Measurements from ENCODE around the gene KCNQ2.

KCNQ2 gene

DNA sequence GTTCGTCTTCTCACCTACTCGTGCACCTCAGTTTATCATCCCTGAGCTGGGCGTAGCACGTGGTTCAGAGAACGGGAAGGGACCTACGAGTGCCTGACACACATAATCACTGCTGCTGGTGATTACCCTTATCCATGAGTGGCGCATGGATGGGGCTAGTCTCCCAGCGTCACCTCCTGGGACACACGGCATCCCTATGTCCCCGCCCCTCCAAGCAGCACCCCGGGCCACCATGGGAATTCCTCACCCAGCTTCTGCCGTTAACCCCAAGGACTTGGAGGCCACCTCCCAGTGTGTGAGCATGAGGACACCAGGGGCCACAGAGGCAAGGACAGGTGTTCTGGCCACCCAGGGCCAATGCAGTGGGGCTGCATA, 121.1 kb downstream of the KCNQ2 start:
- TF ChIP-seq, protein P1, sequence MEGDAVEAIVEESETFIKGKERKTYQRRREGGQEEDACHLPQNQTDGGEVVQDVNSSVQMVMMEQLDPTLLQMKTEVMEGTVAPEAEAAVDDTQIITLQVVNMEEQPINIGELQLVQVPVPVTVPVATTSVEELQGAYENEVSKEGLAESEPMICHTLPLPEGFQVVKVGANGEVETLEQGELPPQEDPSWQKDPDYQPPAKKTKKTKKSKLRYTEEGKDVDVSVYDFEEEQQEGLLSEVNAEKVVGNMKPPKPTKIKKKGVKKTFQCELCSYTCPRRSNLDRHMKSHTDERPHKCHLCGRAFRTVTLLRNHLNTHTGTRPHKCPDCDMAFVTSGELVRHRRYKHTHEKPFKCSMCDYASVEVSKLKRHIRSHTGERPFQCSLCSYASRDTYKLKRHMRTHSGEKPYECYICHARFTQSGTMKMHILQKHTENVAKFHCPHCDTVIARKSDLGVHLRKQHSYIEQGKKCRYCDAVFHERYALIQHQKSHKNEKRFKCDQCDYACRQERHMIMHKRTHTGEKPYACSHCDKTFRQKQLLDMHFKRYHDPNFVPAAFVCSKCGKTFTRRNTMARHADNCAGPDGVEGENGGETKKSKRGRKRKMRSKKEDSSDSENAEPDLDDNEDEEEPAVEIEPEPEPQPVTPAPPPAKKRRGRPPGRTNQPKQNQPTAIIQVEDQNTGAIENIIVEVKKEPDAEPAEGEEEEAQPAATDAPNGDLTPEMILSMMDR (conservative IDR thresholded peaks at IDR 0.05; ENCODE audit: control insufficient read depth, insufficient read depth, low read depth, low read length): no peak
- no peak overlapping the region for H3K4me3 ChIP-seq (ENCODE audit: control insufficient read depth, low read depth, low read length)
- no peak for DNase-seq (ENCODE audit: low read depth)

DNA sequence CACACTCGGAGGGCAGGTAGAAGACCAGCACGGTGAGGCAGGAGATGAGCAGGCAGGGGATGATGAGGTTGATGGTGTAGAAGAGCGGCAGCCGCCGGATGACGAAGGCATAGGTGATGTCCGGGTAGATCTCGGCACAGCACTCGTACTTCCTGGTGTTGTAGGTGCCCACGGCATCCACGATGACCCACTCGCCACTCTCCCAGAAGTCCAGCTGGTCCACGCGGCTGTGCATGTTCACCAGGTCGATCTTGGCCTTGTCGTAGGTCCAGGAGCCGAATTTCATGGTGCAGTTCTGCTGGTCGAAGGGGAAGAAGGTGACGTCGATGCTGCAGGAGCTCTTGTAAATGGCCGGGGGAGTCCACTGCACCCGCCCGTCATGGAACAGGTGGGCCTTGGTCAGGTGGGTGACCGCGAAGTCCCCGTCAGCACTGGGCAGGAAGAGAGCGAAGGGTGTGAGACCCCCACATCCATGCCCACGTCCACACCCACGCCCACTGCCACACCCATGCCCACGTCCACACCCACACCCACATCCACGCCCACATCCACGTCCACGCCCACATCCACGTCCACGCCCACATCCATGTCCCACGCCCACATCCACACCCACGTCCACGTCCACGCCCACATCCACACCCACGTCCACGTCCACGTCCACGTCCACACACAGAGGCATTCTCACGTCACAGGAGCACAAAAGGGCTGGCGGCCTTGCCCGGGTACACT, 121.7 kb downstream of the KCNQ2 start:
- TF ChIP-seq, protein P1 (conservative IDR thresholded peaks at IDR 0.05; ENCODE audit: control insufficient read depth, insufficient read depth, low read depth, low read length): no peak
- DNase-seq (ENCODE audit: low read depth): no peak
- H3K4me3 ChIP-seq (ENCODE audit: control insufficient read depth, low read depth, low read length): no peak overlapping the region

Measured in fibroblast of mammary gland (primary cell).